Activated naive CD4-positive, alpha-beta T cell treated with anti-CD3 and anti-CD28 coated beads for 36 hours (primary cell): ENCODE measurements around the gene FARP1. TPM values are rescaled to one million over a fixed set of nuclear protein-coding genes. Genes with fewer than 3 reads are reported as not detected.

Experiments used
- CTCF ChIA-PET: fragments of 350-600 bp; sonication (Branson Sonifier 250); formaldehyde crosslinking; loops from one replicate; lab custom pipeline; 2021; ENCODE audit warnings: antibody characterized with exemption; lab: Charles Lee
- DNase-seq: peaks from one replicate; pipeline ENCODE4 v3.0.0-alpha.2; 2020
- H3K27ac Mint-ChIP-seq: one replicate; pipeline ENCODE4 v1.8.0; 2021; ENCODE audit warnings: mild to moderate bottlenecking, mixed read lengths
- H3K27me3 Mint-ChIP-seq: one replicate; pipeline ENCODE4 v1.8.0; 2021; ENCODE audit warnings: low read depth, mixed read lengths
- H3K36me3 Mint-ChIP-seq: one replicate; pipeline ENCODE4 v1.8.0; 2021; ENCODE audit warnings: low read depth, mixed read lengths
- H3K4me1 Mint-ChIP-seq: one replicate; pipeline ENCODE4 v1.8.0; 2021; ENCODE audit warnings: low read depth, mixed read lengths
- H3K4me3 Mint-ChIP-seq: one replicate; pipeline ENCODE4 v1.8.0; 2021; ENCODE audit warnings: mild to moderate bottlenecking, moderate library complexity, mixed read lengths
- H3K9me3 Mint-ChIP-seq: one replicate; pipeline ENCODE4 v1.8.0; 2021; ENCODE audit warnings: mixed read lengths
- intact Hi-C: fragments of 100-400 bp; cut with micrococcal nuclease; formaldehyde crosslinking; loops from one replicate; pipeline ENCODE4 v1.15.1; 2023
- total RNA-seq, 2 experiments: library from RNA; stranded (reverse); gene quantifications; one replicate each; pipeline ENCODE4 v1.2.3, GENCODE V29; 2021

The FARP1 gene
- total RNA-seq, 2 experiments from 2014 or later, result 0.27 to 0.38 TPM

- no peaks in the 10 kb centered on the region for H3K36me3 Mint-ChIP-seq
- intact Hi-C loops, result no loop called here
- CTCF ChIA-PET, result no interaction called here
- H3K9me3 Mint-ChIP-seq, result peaks cover 15% of the 10 kb centered on the region
- H3K4me1 Mint-ChIP-seq, result no peaks in the 10 kb centered on the region
- peaks cover 4% of the 10 kb centered on the region for H3K27me3 Mint-ChIP-seq
- H3K4me3 Mint-ChIP-seq, result no peak overlapping the region
- no peak for DNase-seq
- H3K27ac Mint-ChIP-seq, result no peak overlapping the region
Observed at GRCh38 chr13:98201984-98202383, 59.1 kb downstream of the FARP1 start.

GRCh38 chr13:98203646-98204326, 60.9 kb downstream of the FARP1 start:
- Mint-ChIP-seq H3K4me3 (no peak overlapping the region), H3K4me1 (no peaks in the 10 kb centered on the region), H3K27me3 (peaks cover 4% of the 10 kb centered on the region), H3K36me3 (no peaks in the 10 kb centered on the region), H3K9me3 (peaks cover 17% of the 10 kb centered on the region), H3K27ac (no peak overlapping the region)
- intact Hi-C loops, result no loop called here
- CTCF ChIA-PET, result no interaction called here
- DNase-seq, result no peak

GRCh38 chr13:98204546-98204945, 61.7 kb downstream of the FARP1 start:
- Mint-ChIP-seq H3K9me3 (peaks cover 17% of the 10 kb centered on the region), H3K27me3 (peaks cover 2% of the 10 kb centered on the region), H3K4me1 (no peaks in the 10 kb centered on the region), H3K27ac (no peak overlapping the region), H3K4me3 (no peak overlapping the region), H3K36me3 (no peaks in the 10 kb centered on the region)
- DNase-seq, result no peak
- intact Hi-C loops, result no loop called here
- CTCF ChIA-PET, result interaction anchor here (0.6 kb wide), 1 partner anchor 16 kb away, joined by 3 read pairs; no protein-coding TSS in a partner anchor

DNA sequence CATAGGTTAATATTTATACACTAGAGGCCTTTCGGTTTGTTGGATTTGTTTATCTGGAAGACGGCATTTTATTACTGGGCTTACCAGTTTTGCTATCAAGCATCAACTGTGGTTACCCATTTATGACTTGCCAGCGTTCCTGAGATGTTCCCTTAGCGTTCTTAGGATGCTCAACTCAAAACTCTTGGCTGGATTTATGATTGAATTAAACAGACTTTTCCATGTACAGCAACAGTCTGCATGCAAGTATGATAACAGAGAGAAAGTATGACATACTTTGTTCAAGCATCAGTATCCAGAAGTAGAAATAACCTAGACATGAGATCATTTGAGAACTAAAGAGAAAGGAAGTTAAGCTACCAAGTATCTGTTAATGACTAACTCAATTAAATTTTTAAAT, 64.1 kb downstream of the FARP1 start:
- no peak for DNase-seq
- Mint-ChIP-seq H3K9me3 (peaks cover 17% of the 10 kb centered on the region), H3K27me3 (peaks cover 4% of the 10 kb centered on the region), H3K36me3 (no peaks in the 10 kb centered on the region), H3K4me3 (no peak overlapping the region), H3K4me1 (no peaks in the 10 kb centered on the region), H3K27ac (no peak overlapping the region)
- CTCF ChIA-PET, result no interaction called here
- intact Hi-C loops, result no loop called here

GRCh38 chr13:98207416-98207815, 64.5 kb downstream of the FARP1 start:
- CTCF ChIA-PET, result no interaction called here
- H3K4me3 Mint-ChIP-seq, result no peak overlapping the region
- intact Hi-C loops, result no loop called here
- DNase-seq, result no peak
- no peak overlapping the region for H3K27ac Mint-ChIP-seq
- peaks cover 4% of the 10 kb centered on the region for H3K27me3 Mint-ChIP-seq
- H3K9me3 Mint-ChIP-seq, result peaks cover 17% of the 10 kb centered on the region
- H3K4me1 Mint-ChIP-seq, result no peaks in the 10 kb centered on the region
- no peaks in the 10 kb centered on the region for H3K36me3 Mint-ChIP-seq

DNA sequence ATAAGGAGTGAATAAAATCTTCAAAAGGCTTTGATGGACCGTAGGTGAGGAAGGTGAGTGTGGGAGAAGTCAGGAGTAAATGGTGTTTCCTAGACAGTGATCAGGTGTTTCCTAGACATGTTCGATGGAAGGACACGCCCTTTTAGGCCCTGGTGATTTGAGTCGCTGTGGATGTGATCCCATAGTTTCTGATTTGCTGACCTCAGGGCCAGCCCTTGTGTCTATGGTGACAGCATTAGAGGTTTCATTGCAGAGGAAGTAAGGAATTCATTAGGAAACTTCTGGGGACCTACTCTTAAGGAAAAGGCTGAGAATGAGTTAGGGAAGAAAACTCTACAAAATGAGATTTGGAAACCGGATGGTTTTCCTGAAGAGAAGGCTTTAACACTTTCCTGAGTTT, 65.7 kb downstream of the FARP1 start:
- intact Hi-C loops, result no loop called here
- Mint-ChIP-seq H3K27me3 (peaks cover 4% of the 10 kb centered on the region), H3K4me1 (no peaks in the 10 kb centered on the region), H3K36me3 (no peaks in the 10 kb centered on the region), H3K4me3 (no peak overlapping the region), H3K27ac (no peak overlapping the region), H3K9me3 (peaks cover 17% of the 10 kb centered on the region)
- DNase-seq, result no peak
- CTCF ChIA-PET, result no interaction called here

DNA sequence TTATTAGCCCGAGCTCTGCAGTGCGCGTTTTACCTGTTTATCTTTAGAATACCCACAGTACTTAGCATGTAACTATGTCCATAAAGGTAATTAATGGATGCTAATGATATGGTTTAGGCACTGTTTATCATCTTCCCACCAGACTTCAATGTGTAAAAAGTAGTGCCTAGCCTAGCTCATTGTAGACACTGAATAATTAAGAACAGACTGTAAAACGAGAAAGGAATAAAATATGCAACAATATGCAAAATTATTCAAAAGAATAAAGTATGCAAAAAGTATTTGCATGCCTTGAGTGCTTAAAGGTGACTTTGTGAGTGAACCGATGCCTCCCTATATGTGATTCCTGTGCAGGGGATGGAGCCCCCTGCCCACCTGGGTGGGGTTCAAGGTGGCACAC, 69.9 kb downstream of the FARP1 start:
- peaks cover 6% of the 10 kb centered on the region for H3K27me3 Mint-ChIP-seq
- CTCF ChIA-PET, result interaction anchor here (0.6 kb wide), 1 partner anchor 155 kb away, joined by 4 read pairs; no protein-coding TSS in a partner anchor

DNA sequence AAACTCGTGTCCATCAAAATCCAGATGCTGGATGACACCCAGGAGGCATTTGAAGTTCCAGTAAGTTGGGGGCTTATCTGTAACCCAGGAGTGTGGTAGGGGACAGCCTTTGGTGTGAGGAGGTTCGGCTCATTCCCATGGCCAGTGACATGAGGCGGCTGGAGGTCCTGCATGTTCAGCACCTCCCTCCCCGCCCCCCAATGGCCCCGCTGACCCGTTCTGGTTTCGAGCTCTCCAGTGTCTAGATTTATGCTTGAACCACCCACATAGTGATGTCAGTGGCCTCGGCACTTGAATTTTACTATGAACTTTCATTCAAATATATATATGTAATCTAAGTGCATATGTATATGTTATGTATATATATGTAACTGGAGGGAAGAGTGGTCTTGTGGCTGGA, 70.5 kb downstream of the FARP1 start:
- no peaks in the 10 kb centered on the region for H3K36me3 Mint-ChIP-seq
- no peaks in the 10 kb centered on the region for H3K9me3 Mint-ChIP-seq
- no peaks in the 10 kb centered on the region for H3K4me1 Mint-ChIP-seq
- no peak overlapping the region for H3K4me3 Mint-ChIP-seq
- peaks cover 6% of the 10 kb centered on the region for H3K27me3 Mint-ChIP-seq
- no peak overlapping the region for H3K27ac Mint-ChIP-seq
- no peak for DNase-seq
- intact Hi-C loops, result no loop called here
- CTCF ChIA-PET, result interaction anchor here (0.6 kb wide), 1 partner anchor 155 kb away, joined by 4 read pairs; no protein-coding TSS in a partner anchor

More for the DNA sequence above, 69.9 kb downstream of the FARP1 start:
- H3K36me3 Mint-ChIP-seq, result no peaks in the 10 kb centered on the region
- intact Hi-C loops, result no loop called here
- no peak overlapping the region for H3K4me3 Mint-ChIP-seq
- no peaks in the 10 kb centered on the region for H3K9me3 Mint-ChIP-seq
- H3K4me1 Mint-ChIP-seq, result no peaks in the 10 kb centered on the region
- no peak for DNase-seq
- no peak overlapping the region for H3K27ac Mint-ChIP-seq

DNA sequence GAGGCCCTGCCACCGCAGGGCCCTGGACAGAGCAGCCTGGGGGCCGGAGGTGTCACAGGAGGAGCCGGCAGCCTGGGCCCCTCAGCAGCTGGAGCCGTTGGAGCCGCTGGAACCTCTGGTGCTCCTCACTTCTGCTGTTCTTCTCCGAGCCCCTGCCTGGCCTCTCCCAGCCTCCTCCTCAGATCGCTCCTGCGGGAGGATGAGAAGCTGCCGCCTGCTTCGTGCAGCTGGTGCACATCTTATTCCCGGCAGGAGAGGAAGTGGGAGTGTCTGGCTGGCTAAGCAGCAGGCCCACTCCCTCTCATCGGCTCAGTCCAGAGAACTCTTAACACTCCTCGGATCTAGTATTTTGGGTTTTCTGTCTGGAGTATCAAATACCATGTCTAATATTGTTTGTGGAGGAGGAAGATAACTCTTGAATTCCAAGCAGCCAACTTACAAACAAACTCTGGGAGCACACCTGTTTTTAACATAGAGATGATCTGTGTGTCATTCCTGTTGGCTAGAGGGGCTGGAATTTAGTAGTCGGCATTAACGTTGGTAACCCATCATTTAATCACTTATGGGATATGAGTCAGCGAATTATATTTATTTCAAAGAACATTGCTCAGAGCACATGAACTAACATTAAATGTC, 71.2 kb downstream of the FARP1 start:
- no peaks in the 10 kb centered on the region for H3K4me1 Mint-ChIP-seq
- H3K36me3 Mint-ChIP-seq, result no peaks in the 10 kb centered on the region
- CTCF ChIA-PET, result no interaction called here
- no peak overlapping the region for H3K27ac Mint-ChIP-seq
- intact Hi-C loops, result no loop called here
- DNase-seq, result no peak
- no peaks in the 10 kb centered on the region for H3K9me3 Mint-ChIP-seq
- peaks cover 6% of the 10 kb centered on the region for H3K27me3 Mint-ChIP-seq
- no peak overlapping the region for H3K4me3 Mint-ChIP-seq

DNA sequence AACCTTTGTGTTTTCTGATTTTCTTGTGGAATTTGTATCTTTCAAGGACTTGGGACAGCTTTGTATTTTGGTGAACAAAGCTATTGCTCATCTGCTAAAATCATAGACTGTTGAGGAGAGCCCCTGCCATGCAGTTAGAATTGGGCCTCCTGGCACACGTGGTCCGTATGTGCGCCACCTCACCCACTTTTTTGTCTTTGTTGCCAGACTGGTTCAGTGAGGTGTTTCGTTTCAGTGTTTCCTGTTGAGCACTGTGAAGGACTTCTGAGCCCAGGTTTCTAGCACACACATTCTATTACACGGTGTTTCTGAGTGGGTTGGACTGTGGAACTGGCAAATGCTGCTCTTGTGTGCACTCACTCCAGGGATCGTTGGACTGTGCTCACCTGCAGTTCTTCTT, 71.8 kb downstream of the FARP1 start:
- peaks cover 6% of the 10 kb centered on the region for H3K27me3 Mint-ChIP-seq
- no peak for DNase-seq
- H3K4me3 Mint-ChIP-seq, result no peak overlapping the region
- no peak overlapping the region for H3K27ac Mint-ChIP-seq
- H3K36me3 Mint-ChIP-seq, result no peaks in the 10 kb centered on the region
- intact Hi-C loops, result no loop called here
- H3K9me3 Mint-ChIP-seq, result no peaks in the 10 kb centered on the region
- CTCF ChIA-PET, result no interaction called here
- no peaks in the 10 kb centered on the region for H3K4me1 Mint-ChIP-seq

DNA sequence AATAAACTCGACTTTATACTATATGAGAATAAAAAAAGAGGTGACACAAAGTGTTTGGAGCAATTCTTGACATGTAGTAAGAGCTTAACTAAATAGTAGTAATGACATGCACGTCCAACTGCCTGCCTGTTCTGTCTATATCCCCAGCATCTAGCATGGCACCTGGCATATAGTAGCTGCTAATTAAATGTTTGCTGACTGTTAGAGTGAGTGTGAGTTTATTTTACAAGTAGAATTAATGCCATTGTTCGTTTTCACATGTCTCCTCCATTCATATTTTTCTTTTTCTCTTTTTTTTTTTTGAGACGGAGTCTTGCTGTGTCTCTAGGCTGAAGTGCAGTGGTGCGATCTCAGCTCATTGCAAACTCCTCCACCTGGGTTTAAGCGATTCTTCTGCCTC, 72.6 kb downstream of the FARP1 start:
- no peaks in the 10 kb centered on the region for H3K36me3 Mint-ChIP-seq
- no peak for DNase-seq
- H3K27me3 Mint-ChIP-seq, result peaks cover 6% of the 10 kb centered on the region
- no peaks in the 10 kb centered on the region for H3K9me3 Mint-ChIP-seq
- H3K4me3 Mint-ChIP-seq, result no peak overlapping the region
- intact Hi-C loops, result no loop called here
- H3K4me1 Mint-ChIP-seq, result no peaks in the 10 kb centered on the region
- H3K27ac Mint-ChIP-seq, result no peak overlapping the region
- CTCF ChIA-PET, result no interaction called here

GRCh38 chr13:98216135-98216565, 73.3 kb downstream of the FARP1 start:
- H3K27ac Mint-ChIP-seq, result no peak overlapping the region
- no peaks in the 10 kb centered on the region for H3K36me3 Mint-ChIP-seq
- intact Hi-C loops, result no loop called here
- CTCF ChIA-PET, result no interaction called here
- no peaks in the 10 kb centered on the region for H3K9me3 Mint-ChIP-seq
- DNase-seq, result no peak
- H3K27me3 Mint-ChIP-seq, result peaks cover 4% of the 10 kb centered on the region
- no peak overlapping the region for H3K4me3 Mint-ChIP-seq
- no peaks in the 10 kb centered on the region for H3K4me1 Mint-ChIP-seq

GRCh38 chr13:98216711-98217285, 73.9 kb downstream of the FARP1 start:
- intact Hi-C loops, result no loop called here
- no peak overlapping the region for H3K27ac Mint-ChIP-seq
- no peak for DNase-seq
- H3K4me1 Mint-ChIP-seq, result no peaks in the 10 kb centered on the region
- no peaks in the 10 kb centered on the region for H3K36me3 Mint-ChIP-seq
- peaks cover 4% of the 10 kb centered on the region for H3K27me3 Mint-ChIP-seq
- CTCF ChIA-PET, result no interaction called here
- no peak overlapping the region for H3K4me3 Mint-ChIP-seq
- no peaks in the 10 kb centered on the region for H3K9me3 Mint-ChIP-seq
